HG02973 (cell line): Measurements from ENCODE around the gene CACNA1H.

ENCODE experiments used
- ATAC-seq: cut with Tn5 transposase; IDR thresholded peaks from one replicate; pipeline ENCODE4 v1.9.1; 2021; ENCODE audit warnings: moderate library complexity; ENCODE audit not compliant: unreplicated experiment

Gene CACNA1H

DNA sequence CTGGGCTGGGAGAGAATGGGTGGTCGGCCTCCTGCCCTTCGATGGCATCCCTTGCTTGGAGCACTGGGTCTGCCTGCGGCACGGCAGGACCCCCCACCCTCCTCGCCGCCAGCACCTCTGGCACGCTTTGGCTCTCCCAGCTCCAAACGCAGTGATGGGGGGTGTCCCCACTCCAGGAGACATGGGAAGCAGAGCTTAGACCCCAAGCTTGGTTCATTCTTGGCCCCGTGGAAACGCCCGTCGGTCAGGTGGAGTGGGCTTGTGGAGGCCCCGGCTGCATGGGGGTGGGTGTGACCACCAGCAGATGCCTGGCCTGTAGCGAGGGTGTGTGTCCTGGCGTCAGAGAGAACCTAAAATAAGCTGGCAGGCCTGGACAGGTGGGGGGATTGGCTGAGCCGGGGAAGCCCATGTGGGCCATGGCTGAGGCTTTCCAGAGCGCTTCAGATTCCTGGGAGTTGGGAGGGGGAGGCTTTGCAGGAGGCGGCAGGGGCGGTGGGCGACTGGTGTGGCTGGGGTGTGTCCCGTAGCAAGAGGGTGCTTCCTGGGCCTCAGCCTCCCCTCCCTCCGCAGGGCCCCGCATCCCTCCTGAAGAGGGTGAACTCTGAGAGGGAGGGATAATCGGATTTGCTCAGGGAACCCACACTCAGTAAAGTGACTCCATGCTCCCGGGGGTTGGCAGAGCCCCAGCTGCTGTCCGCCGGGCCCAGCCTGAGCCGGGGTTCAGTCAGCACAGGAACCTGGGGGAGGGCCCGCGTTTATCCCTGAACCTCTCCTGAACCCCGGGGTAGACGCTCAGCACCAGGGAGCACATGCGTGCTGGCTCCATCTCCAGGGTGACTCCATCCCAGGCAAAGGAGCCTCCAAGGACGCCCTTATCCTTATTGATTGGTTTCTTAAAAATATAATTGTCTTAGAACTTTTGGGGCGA, 3.4 kb downstream of the CACNA1H start:
- no peak for ATAC-seq

GRCh38 chr16:1156983-1157638, 4.2 kb downstream of the CACNA1H start:
- ATAC-seq, result no peak

- no peak for ATAC-seq
These were observed 4.9 kb downstream of the CACNA1H start for GRCh38 chr16:1157639-1158455.

- ATAC-seq, result no peak
These were observed 5.8 kb downstream of the CACNA1H start for GRCh38 chr16:1158456-1159324.

DNA sequence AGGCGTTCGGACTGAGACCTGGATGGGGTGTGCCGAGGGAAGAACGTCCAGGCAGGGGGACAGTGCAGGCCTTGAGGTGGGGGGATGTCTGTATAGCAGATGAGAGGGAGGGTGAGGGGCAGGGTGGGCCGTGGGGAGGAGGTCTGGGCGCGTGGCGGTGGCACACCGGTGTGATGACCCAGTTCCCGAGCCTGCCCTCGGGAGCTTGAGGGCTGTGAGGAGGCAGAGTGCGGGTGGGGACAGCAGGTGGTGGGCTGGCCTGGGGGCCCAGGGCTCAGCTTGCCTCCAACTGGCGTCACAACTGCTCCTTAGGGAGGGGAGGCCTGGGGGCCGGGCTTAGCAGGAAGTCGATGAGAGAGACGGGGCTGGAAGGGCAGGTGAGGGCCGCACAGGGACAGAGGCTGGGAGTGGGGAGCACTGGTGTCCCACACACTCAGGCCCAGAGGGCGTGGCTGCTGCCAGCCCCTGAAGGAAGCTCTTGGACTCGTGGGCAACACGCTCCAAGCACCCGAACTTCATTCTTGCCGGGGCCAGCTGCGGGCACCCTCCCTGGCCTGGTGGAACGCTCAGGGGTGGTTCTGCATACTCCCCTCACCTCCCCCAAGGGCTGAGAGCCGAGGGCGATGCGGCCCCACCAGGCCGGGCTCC, 6.5 kb downstream of the CACNA1H start:
- ATAC-seq, result no peak

- ATAC-seq, result no peak
These were observed 7.3 kb downstream of the CACNA1H start for GRCh38 chr16:1159973-1160772.

DNA sequence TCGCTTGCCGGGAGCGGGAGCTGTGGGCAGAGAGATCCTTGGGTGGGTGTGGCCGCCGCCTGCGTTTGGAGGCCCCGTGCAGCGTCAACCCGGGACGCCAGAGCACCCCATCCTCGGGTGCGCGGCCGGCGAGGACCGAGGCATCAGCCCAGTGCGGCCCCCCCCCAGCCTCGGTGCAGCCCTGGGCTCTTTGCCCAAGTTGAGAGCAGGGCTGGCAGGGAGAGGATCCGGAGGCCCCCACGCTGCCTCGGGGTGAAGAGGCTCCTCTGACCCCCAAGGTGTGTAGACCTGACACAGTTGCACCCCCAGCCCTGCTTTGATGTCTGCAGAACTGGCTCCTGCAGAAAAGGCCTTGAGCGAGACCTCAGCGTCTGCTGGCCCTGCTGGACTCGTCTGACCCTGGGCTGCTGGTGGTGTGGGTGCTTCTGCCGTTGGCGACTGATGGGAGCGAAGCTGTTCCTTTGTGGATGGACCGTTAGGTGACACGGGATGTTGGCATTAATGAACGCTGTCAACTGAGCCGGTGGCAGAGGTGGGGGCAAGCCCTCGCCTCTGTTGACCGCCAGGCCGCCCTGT, 8.0 kb downstream of the CACNA1H start:
- ATAC-seq, result no peak

DNA sequence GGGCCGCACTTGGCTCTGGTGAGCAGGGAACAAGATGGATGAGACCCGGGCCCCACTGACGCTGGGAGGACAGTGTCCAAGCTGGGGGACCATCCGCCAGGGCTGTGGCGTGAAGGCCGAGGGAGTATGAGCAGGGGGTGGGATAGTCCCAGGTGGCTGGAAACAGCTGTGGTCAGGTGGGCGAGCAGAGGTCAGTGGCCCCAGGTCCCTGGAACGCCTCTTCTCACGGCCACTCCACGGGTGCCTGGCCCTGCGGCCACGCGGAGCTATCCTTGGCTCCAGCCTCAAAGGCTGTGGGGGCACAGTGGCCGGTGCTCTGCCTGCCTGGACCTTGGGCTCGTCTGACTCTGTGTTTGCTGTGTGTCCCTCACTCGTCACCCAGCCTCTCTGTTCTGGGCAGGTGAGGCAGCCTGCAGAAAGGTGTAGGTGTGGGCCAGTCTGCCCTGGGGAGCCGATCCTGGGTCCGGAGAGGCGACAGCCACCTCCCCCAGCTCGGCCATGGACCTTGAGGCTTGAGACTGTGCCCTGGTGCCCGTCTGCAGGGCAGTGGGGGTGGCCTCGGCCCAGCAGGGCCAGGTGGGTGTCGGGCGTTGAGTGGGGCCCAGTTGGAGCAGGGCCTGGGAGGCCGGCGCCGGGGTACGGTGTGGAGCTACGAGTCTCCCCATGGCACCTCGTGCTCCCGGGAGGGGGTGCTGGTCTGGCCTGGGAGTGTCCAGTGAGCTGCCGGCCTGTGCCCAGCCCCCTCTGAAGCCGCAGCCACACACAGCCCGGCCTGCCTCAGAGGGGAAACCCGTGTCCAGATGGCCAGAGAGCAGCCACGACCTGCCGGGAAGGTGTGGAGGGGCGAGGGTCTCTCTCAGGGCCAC, 10.0 kb downstream of the CACNA1H start:
- ATAC-seq, result no peak

- no peak for ATAC-seq
These were observed 10.7 kb downstream of the CACNA1H start for GRCh38 chr16:1163567-1164055.

DNA sequence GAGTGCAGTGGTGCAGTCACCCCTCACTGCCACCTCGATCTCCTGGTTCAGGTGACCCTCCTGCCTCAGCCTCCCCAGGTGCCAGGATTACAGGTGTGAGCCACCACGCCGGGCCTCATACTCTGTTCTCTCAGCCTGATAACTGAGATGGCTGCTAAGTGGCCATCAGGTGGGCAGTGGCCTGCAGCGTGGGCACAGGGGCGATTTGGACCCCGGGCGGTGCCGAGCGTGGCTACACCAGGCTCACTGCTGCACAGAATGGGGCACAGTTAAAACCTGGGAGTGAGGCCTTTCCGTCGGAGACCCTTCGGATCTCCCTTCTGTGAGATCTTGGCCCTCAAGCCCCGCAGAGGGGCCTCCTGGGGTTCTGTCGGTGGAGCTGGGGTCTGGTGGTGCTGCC, 11.5 kb downstream of the CACNA1H start:
- ATAC-seq, result no peak

- no peak for ATAC-seq
These were observed 12.1 kb downstream of the CACNA1H start for GRCh38 chr16:1164975-1165374.

DNA sequence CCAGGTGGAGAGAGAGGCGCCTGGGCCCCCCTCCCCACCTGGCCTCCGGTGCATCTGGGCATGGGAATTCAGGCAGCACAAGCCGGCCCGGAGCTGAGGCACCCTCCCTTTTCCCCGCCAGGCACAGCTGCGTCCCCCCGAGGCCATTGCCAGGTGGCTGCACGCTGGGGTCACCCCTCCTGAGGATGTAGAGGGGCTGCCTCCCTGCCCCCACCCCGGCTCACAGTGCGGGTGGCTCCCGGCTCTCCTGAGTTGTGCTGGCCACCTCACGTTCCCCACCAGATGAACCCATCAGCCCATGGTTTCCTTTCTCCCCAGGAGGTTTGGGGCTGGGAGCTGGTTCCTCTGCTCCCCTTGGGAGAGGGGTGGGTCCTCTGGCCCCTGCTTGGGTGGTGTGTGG, 12.6 kb downstream of the CACNA1H start:
- no peak for ATAC-seq

GRCh38 chr16:1167276-1168107, 14.6 kb downstream of the CACNA1H start:
- ATAC-seq, result no peak

GRCh38 chr16:1168837-1169236, 15.9 kb downstream of the CACNA1H start:
- no peak for ATAC-seq

DNA sequence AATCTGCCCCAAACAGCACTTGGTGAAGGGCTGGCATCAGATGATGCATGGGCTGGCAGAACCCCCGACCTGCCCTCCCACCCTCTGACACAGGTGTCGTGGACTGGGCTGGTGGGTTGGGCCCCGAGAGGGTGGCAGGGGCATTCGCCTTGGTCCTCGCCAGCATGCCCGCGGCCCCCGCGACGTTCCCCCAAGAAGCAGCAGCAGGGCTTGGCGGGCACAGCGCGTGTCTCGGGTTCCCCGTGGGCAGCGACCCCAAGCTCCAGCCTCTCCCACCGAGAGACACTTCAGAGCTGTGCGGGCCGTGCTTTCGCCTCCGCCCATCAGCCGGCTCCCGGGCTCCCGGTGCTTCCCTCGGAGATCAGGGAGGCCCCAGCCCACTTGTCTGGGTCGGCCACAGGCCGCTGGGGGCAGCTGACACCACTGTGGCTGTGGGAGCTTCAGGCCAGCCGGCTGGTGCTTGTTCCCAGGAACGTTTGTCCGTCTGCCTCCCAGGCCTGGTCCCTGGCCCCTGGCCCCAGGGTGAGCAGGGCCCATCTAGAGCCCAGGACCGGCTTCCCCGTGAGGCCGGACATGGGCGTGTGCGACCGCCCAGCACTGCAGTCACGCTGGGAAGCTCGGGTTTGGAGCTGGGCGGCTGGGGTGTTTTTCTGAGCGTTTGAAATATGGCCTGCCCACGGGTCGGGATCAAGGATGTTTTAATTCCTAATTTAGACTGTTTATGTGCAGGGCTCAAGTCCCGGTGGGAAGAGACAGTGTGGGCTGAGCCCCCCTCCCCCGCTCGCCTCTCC, 16.6 kb downstream of the CACNA1H start:
- no peak for ATAC-seq

DNA sequence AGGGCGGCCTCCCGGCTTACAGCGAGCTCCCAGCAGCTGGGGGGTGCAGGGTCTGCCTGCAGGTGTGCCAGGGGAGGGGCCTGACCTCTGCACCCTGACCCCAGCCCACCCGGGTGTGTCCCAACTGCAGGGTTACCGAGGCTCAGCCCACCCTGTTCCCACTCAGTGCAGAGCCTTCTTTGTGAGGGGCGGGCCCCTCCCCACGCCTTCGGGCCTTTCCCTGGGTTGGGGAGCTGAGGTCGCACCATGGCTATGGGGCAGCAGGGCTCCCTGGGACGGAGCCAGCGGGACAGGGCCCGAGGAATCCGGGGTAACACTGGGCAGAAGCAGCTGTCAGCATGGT, 17.1 kb downstream of the CACNA1H start:
- no peak for ATAC-seq
